Measurements from ENCODE around the gene GLRA1.

- no peak for TF ChIP-seq POLR2A (IDR thresholded peaks at IDR 0.05; ENCODE audit: low read depth, low read length)
- no peak for TF ChIP-seq POLR2AphosphoS5 (IDR thresholded peaks at IDR 0.05; ENCODE audit: low read depth, low read length)
- TF ChIP-seq TAF1 (IDR thresholded peaks at IDR 0.05; ENCODE audit: low read depth, low read length) = no peak
- no peak for TF ChIP-seq SPI1 (IDR thresholded peaks at IDR 0.05; ENCODE audit: low read depth, low read length)
These were observed 25.2 kb upstream of the GLRA1 start for GRCh38 chr5:151949701-151950308.
